COLO829 (cell line): ENCODE measurements around the gene SERPINB7.
"Not testable (repeated sequence)": the region's sequence is repeated elsewhere in the genome, so short reads cannot be mapped to it uniquely, and the experiment has no call there.

Experiments used
- DNase-seq: peaks from one replicate; pipeline ENCODE4 v3.0.0; 2012; ENCODE audit warnings: low spot score

Gene SERPINB7, protein sequence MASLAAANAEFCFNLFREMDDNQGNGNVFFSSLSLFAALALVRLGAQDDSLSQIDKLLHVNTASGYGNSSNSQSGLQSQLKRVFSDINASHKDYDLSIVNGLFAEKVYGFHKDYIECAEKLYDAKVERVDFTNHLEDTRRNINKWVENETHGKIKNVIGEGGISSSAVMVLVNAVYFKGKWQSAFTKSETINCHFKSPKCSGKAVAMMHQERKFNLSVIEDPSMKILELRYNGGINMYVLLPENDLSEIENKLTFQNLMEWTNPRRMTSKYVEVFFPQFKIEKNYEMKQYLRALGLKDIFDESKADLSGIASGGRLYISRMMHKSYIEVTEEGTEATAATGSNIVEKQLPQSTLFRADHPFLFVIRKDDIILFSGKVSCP

DNA sequence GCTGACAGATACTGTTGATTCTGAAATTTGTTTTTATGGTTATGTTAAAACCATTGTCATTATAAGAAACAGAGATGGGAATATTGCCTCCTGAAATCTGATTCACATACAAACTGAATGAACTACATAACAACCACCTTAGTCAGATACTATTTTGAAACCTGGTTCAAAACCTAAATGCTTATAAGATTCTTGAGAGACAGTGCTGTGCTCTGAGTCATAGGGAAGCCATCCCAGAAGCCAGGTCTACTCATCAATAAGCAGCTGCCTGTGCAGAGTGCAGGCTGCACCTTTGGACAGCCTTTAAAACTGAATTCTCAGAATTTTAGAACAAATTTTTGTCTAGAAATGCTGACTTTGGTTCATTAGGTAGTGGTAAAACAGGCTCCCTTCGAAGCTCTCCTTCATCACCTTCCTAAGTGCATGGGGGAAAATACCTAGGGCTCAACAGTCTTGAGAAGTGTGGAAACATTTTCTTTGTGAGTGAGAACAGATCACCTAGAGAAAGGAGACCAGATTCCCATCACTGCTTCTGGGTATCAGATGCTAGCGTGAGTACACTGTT lies at the start of gene SERPINB7:
SERPINB7 (plus strand) TSS at position 253 of the 565 bp plus-strand sequence. CDS start 6,955 bp downstream, outside the sequence.
- DNase-seq: no peak

DNA sequence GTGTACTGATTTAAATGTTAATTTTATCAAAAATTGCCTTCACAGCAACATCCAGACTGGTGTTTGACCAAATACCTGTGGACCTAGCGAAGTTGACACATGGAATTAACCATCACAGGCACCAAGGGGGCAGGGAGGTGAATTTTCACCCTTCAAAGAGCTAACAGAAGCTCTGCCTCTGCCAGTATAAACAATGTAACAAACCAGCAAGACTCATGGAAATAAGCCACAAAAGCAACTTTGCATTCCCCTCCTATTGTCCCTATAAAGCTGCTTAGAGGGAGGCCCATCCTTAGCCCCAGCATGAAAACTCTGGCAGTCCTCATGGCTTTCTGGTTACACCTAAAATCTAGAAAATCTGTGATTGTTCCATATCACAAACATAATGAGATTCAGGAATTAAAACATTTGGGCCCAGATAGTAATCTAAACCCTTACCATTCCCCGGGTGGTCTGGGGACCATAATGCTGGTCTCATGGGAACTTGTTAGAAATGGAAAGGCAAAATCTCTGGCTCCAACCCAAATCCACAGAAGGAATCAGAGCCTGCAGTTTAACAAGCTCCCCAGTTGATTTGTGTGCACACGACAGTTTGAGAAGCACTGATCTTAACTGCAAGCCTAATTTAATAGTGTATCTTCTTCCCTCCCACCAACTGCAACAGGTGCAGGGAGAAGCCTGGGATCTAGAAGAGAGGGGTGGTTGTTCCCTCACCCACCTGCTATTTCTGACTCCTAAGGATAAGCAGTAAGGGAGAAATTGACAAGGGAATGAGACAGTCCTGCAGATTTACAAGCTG lies 49.3 kb upstream of the SERPINB7 start:
- no peak for DNase-seq

DNA sequence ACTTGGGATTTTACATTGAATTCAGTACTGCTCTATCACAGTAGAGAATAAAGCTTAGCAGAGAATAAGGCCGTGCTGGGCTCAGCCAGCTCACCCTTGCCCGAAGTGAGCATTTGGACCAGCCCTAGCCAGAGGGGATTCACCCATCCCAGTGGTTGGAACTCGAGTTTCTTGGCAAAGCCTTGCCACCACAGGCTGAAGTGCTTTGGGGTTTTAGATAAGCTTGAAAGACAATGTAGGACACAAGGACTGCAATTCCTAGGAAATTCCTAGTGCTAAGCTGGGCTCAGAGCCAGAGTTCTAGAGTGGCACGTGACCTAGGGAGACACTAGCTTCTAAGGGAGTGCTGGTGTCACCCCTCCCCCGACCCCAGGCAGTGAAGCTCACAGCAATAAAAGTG lies 44.4 kb upstream of the SERPINB7 start:
- peak; percentile 10 for DNase-seq

DNA sequence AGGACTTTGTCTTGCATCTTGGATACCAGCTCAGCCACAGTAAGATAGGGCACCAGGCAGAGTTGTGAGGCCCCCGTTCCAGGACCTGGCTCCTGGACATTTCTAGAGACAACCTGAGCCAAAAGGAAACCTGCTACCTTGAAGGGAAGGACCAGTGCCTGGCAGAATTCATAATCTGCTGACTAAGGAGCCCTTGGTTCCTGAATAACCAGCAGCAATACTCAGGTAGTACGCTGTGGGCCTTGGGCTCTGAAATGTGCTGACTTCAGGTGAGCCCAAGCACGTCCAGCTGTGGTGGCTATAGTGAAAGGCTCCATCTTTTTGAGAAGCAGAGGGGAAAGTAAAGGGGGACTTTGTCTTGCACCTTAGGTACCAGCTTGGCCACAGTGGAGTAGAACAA lies 44.0 kb upstream of the SERPINB7 start:
- no peak for DNase-seq

DNA sequence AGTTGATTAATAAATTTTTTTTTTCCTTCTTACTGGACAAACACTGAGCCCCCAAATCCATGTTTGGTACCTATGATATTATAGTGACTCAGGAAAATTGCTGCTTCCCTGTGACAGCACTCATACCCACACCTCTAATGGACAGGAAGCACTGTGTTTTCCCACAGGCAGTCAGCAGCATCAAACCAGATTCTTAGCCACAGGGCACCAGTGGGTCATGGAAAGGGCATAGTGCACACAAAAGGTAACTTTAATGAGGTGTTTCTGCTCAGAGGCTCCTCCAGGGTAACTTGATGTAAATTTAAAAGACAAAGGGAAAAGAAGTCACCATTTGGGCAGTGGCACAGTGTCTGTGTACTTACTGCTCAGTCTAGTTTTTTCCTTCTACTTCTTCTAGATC lies 38.3 kb upstream of the SERPINB7 start:
- peak; percentile 7 for DNase-seq

DNA sequence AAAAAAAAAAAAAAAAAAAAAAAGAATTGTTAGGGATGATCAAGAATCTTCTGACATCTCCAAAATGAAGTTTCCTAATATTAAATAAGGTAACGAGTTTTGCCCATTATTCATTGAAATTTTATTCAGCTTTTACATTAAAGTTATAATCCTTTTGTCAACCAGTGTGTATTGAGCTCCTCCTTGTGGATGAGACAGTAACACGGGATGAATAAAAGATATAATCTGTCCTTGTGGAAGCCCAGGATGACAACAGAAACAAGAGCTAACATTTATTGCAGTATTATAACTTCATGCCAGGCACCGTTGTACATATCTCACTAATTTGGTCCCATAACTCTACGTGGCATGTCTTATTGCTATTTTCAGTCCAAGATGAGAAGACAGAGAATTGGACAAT lies 33.4 kb upstream of the SERPINB7 start:
- peak; percentile 23 for DNase-seq

DNA sequence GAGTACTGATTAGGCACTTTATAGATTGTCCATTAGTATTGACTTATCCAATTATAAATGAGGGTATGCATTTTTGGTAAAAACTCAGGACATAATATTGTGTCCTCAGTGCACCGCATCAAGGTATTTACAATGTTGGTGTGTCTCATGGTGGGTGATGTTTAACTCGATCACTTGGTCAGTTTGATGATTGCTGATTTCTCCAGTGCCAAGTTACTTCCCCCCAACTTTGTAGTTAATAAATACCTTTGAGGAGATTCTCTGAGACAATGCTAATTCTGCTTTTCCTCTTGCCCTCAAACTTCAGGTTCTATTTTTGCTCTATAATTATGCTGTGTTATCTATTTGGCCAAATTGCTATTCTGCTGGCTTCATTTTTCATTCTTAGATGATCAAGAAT lies 28.2 kb upstream of the SERPINB7 start:
- no peak for DNase-seq

GRCh38 chr18:63749489-63749888 lies 25.7 kb upstream of the SERPINB7 start:
- DNase-seq: no peak

GRCh38 chr18:63752636-63753035 lies 22.6 kb upstream of the SERPINB7 start:
- DNase-seq: no peak

DNA sequence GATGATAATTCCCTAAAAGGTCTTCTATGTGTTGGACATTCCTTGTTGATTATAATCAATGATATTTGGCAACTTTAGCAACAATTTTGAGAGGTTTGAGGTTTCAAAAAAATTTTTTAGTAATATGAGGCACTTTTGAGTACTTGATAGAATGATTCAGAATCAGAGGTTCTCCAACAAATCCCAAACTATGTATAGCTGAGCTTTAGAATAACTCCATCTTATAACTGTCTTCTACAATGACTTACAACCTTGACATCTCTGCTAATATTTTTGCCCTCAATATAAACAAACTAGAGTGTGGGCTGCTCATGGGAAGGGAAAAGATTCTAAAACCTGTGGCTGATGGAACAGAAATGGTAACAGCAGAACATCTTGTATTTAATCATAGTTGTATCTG lies 21.5 kb upstream of the SERPINB7 start:
- no peak for DNase-seq

- no peak for DNase-seq
Observed at GRCh38 chr18:63757541-63757940, 17.7 kb upstream of the SERPINB7 start.

DNA sequence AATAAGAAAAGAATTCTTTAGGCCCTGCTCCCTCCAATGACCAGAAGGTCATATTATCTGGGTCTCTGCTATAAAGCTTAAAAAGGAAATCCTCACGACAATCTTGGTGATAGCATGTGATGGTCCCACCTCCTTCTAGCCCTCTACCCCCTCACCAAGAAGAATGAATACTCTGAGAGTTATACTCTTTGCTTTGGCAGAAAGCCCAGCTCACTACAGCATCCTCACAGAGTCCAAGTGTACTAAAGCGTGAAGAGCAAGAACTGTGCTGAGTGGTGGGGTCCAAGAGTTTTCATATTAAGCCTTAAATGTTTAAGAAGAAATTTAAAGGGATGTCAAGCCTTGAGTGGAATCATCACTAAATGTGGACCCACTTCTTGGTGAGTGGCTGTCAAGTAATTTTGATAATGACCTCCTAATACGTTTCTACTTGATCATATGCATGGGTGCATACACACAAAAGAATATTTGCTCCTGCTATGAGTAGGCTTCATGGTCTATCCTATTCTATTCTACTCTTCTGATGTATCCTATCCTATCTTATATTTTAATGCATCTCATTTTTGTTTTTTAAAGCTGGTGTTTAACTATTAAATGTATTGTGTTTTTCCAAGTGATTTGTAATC lies 16.5 kb upstream of the SERPINB7 start:
- DNase-seq: no peak

DNA sequence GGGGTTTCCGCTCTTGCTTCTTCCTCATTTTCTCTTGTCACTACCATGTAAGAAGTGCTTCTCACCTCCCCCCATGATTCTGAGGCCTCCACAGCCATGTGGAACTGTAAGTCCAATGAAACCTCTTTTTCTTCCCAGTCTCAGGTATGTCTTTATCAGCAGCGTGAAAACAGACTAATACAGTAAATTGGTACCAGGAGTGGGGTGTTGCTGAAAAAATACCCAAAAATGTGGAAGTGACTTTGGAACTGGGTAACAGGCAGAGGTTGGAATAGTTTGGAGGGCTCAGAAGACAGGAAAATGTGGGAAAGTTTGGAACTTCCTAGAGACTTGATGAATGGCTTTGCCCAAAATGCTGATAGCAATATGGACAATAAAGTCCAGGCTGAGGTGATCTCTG lies 15.4 kb upstream of the SERPINB7 start:
- DNase-seq: not testable (repeated sequence)

DNA sequence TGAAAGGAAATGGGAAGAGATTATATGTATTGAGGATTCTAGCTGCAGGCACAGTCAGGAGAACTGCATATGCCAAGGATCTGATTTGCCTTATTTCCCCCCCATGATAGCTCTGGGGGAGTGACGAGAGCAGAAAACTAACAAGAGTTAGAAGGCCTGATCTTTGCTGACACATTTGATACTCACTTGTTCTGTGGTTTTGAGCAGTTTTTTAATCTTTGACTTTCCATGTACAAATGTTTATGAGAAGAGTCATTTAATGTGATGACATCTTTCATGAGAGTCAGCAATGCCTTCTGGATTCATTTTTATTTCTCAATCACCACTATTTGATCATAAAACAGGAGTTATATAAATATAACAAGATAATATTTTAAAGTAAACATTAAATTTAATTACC lies 12.7 kb upstream of the SERPINB7 start:
- no peak for DNase-seq

GRCh38 chr18:63763831-63764600 lies 11.2 kb upstream of the SERPINB7 start:
- no peak for DNase-seq

DNA sequence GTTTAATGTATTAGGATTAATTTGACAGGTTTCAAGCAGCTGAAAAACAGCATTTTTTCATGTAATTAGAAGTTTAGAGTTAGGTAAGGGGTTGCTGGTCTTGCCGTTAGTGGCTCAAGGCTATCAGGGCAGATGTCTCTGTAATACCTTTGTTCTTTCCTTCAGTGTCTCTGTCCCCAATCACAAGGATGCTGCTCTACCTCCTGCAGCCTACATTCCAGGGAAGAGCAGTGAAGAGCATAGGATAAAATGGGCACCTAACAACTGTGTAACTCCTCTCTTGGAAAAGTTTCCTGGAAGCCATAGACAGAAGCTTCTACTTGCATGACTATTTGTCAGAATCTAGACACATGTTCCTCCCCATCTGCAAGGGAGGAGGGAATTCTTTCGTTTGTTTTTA lies 9.4 kb upstream of the SERPINB7 start:
- no peak for DNase-seq

- DNase-seq: no peak
Observed at GRCh38 chr18:63773551-63773950, 1.7 kb upstream of the SERPINB7 start.

DNA sequence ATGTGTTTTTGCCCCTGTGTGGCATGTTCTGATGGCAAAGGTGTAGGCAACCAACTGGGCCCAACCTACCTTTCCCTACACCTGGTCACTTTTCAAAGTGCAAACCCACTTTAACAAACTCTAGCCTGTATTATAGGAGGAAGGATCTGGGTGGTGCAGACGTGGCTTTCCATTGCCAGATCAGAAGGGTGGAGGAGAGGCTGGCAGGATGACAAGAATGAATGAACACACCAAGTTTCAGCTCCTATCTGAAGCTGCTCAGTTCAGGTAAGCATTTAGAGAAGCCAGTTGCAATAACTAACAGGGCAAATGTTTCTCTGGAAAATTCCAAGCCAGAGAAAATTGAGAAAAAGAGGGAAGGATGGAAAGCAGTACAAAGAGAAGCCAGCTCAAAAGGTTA lies 707 bp upstream of the SERPINB7 start:
- DNase-seq: no peak

- DNase-seq: no peak
Observed at GRCh38 chr18:63779386-63779785, 4.2 kb downstream of the SERPINB7 start.

GRCh38 chr18:63783394-63783793 lies 8.2 kb downstream of the SERPINB7 start:
- no peak for DNase-seq

GRCh38 chr18:63784787-63785452 lies 9.7 kb downstream of the SERPINB7 start:
- DNase-seq: no peak
